ENCODE results near the gene RTL5. TPM values are rescaled to one million over a fixed set of nuclear protein-coding genes. Genes with fewer than 3 reads are reported as not detected.
A peak's percentile ranks its signal among the peaks of the same experiment; 100 is the strongest.

RTL5 gene
- total and polyA plus RNA-seq, 4 donors = 6.5 to 13.9 (median 10.0) TPM

DNA sequence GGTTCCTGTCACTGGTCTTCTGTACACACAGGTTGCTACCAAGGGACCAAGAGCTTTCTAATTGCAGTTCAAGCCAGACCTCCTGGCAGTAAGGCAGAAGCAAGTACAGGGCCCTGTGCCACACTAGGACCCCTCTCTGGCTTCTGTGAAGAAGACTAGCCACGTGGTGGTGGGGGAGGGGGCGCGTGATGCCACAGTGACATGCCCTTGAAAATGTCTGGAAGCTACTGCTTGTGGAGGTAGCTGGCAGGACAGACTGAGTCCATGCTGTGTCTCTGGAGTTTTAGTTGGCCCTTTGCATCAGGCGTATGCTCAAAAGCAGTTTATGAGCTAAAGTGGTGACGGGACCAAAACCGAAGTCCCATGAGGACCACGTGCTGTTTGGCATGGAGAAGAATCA, 50.9 kb downstream of the RTL5 start:
- Histone ChIP-seq H3K9me3 (ENCODE audit: control insufficient read depth, low read length) (no peaks in the 10 kb centered on the region), H3K4me1 (ENCODE audit: control insufficient read depth in 1 of 2, insufficient read depth in 2 of 2, low read length in 2 of 2) (no peaks in the 10 kb centered on the region), H3K4me3 (ENCODE audit: low read length in 2 of 2) (no peak overlapping the region), H3K27me3 (ENCODE audit: control insufficient read depth in 1 of 2, insufficient read depth in 2 of 2, low read length in 1 of 2) (no peaks in the 10 kb centered on the region), H3K36me3 (ENCODE audit: control insufficient read depth in 1 of 2, insufficient read depth in 2 of 2, low read length in 1 of 2) (no peaks in the 10 kb centered on the region), H3K27ac (ENCODE audit: low read depth in 1 of 2, low read length in 2 of 2) (no peak overlapping the region)
- no peak for DNase-seq
- intact Hi-C loops (cut with DNase I) = no loop called here
- WGBS, 2 donors = 39 to 59% methylated on average over 7 of the region's 7 CpGs
- ATAC-seq (ENCODE audit: low FRiP score) = no peak

DNA sequence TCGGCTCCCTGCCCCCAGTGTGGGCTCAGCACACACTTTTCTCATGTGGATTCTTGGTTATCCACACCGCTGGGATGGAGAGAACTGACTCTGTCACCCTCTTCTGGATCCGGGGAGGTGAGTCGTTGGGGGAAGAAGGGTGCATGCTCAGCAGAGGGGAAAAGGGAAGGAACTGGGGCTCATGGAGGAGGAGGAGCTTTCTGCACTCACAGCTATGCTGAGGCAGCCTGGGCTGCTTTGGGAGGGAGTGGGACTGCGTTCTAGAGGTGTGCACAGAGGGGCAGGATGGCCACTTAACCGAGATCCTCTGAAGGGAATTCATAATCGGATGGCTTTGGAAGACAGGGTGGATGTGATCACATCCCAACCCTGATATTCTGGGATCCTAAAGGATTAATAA, 51.6 kb downstream of the RTL5 start:
- peak; percentile 11 for ATAC-seq (ENCODE audit: low FRiP score)
- H3K27me3 ChIP-seq (ENCODE audit: control insufficient read depth in 1 of 2, insufficient read depth in 2 of 2, low read length in 1 of 2) = no peaks in the 10 kb centered on the region
- H3K36me3 ChIP-seq (ENCODE audit: control insufficient read depth in 1 of 2, insufficient read depth in 2 of 2, low read length in 1 of 2) = no peaks in the 10 kb centered on the region
- H3K27ac ChIP-seq (ENCODE audit: low read depth in 1 of 2, low read length in 2 of 2) = no peak overlapping the region
- DNase-seq = no peak
- intact Hi-C loops (cut with DNase I) = no loop called here
- no peak overlapping the region for H3K4me3 ChIP-seq (ENCODE audit: low read length in 2 of 2)
- 83 to 93% methylated on average over 7 of the region's 7 CpGs for WGBS, 2 donors
- no peaks in the 10 kb centered on the region for H3K4me1 ChIP-seq (ENCODE audit: control insufficient read depth in 1 of 2, insufficient read depth in 2 of 2, low read length in 2 of 2)
- H3K9me3 ChIP-seq (ENCODE audit: control insufficient read depth, low read length) = no peaks in the 10 kb centered on the region

DNA sequence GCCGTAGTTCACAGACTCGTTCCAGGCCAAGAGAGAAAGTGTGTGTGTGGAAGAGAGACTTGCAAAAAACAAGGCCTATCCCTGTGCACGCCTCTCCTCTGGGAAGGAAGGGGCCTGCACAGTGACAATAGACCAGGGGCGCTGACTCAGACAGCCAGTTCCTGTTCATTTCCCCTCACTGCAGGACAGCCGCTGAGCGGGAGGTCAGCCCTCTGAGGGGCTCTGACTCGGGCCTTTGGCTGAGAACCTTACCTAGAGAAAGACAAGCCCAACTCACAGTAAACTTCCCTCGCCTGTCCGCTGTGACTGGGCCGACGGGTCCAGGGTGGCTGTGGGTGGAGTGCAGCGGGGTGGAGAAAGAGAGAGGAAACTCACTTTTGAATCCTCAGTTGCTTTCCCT, 52.1 kb downstream of the RTL5 start:
- ATAC-seq (ENCODE audit: low FRiP score) = peak; percentile 24
- 84 to 94% methylated on average over 12 of the region's 12 CpGs for WGBS, 2 donors
- intact Hi-C loops (cut with DNase I) = no loop called here
- DNase-seq = no peak
- H3K27me3 ChIP-seq (ENCODE audit: control insufficient read depth in 1 of 2, insufficient read depth in 2 of 2, low read length in 1 of 2) = no peaks in the 10 kb centered on the region
- H3K36me3 ChIP-seq (ENCODE audit: control insufficient read depth in 1 of 2, insufficient read depth in 2 of 2, low read length in 1 of 2) = no peaks in the 10 kb centered on the region
- no peak overlapping the region for H3K4me3 ChIP-seq (ENCODE audit: low read length in 2 of 2)
- H3K4me1 ChIP-seq (ENCODE audit: control insufficient read depth in 1 of 2, insufficient read depth in 2 of 2, low read length in 2 of 2) = no peaks in the 10 kb centered on the region
- no peaks in the 10 kb centered on the region for H3K9me3 ChIP-seq (ENCODE audit: control insufficient read depth, low read length)
- H3K27ac ChIP-seq (ENCODE audit: low read depth in 1 of 2, low read length in 2 of 2) = no peak overlapping the region

DNA sequence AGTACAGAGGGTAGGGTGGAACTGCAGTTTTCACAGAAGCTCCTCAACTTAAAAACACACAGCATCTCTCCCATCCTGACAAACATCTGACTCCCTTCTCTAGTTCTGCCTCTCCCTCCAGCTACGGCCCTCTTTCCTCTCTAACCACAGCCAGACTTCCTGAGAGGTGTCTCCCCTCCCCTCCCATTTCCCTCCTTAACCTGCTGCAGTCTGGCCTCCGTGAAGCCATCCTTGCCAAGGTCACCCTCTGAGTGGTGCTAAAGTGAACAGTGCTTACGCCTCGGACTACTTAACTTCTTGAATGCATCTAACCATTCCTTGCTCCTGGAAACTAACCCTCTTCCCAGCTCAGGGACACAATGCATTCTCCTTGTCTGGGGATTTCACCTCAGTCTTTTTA, 53.3 kb downstream of the RTL5 start:
- ATAC-seq (ENCODE audit: low FRiP score) = no peak
- Histone ChIP-seq H3K36me3 (ENCODE audit: control insufficient read depth in 1 of 2, insufficient read depth in 2 of 2, low read length in 1 of 2) (no peaks in the 10 kb centered on the region), H3K4me1 (ENCODE audit: control insufficient read depth in 1 of 2, insufficient read depth in 2 of 2, low read length in 2 of 2) (no peaks in the 10 kb centered on the region), H3K9me3 (ENCODE audit: control insufficient read depth, low read length) (no peaks in the 10 kb centered on the region), H3K4me3 (ENCODE audit: low read length in 2 of 2) (no peak overlapping the region), H3K27me3 (ENCODE audit: control insufficient read depth in 1 of 2, insufficient read depth in 2 of 2, low read length in 1 of 2) (no peaks in the 10 kb centered on the region), H3K27ac (ENCODE audit: low read depth in 1 of 2, low read length in 2 of 2) (no peak overlapping the region)
- 78 to 91% methylated on average over 4 of the region's 4 CpGs for WGBS, 2 donors
- DNase-seq = no peak
- intact Hi-C loops (cut with DNase I) = no loop called here

Other genes starting within 250 kb of the RTL5 start
- 10 to 100 TPM; 28.8 to 50.4 TPM for gene NHSL2, start 221.1 kb downstream of the RTL5 start, total RNA-seq
- gene NHSL2, start 221.1 kb downstream of the RTL5 start, polyA plus RNA-seq = 1 to 10 TPM in 1 of 2 donors, under 1 TPM in 1; 0.88 to 3.0 TPM
- gene PIN4, start 49.8 kb upstream of the RTL5 start, total RNA-seq = 1 to 10 TPM; 6.9 to 7.4 TPM
- gene PIN4, start 49.8 kb upstream of the RTL5 start, polyA plus RNA-seq = 10 to 100 TPM; 19.7 to 21.4 TPM
- gene ERCC6L, start 107.1 kb upstream of the RTL5 start, total RNA-seq = under 1 TPM; 0.13 to 0.15 TPM
- not detected for gene ERCC6L, start 107.1 kb upstream of the RTL5 start, polyA plus RNA-seq
- gene RPS4X, start 145.3 kb upstream of the RTL5 start, total RNA-seq = 100 to 1,000 TPM; 732 to 930 TPM
- 1,000 to 10,000 TPM; 1,448 to 1,899 TPM for gene RPS4X, start 145.3 kb upstream of the RTL5 start, polyA plus RNA-seq
- not detected for gene CITED1, start 174.0 kb upstream of the RTL5 start, total RNA-seq
- under 1 TPM in 1 of 2 donors, not detected in 1; 0.46 TPM for gene CITED1, start 174.0 kb upstream of the RTL5 start, polyA plus RNA-seq

Data from aorta (tissue), 5 donors.